ENCODE results near the gene EFEMP1. TPM values are rescaled to one million over a fixed set of nuclear protein-coding genes. Genes with fewer than 3 reads are reported as not detected.

The EFEMP1 gene
- total and polyA plus RNA-seq, 10 of the 15 experiments (the other 5 are each of a cell fraction or from before 2014, with no cell fraction given): 0.27 to 1.2 (median 0.35) TPM; not detected in 6

DNA sequence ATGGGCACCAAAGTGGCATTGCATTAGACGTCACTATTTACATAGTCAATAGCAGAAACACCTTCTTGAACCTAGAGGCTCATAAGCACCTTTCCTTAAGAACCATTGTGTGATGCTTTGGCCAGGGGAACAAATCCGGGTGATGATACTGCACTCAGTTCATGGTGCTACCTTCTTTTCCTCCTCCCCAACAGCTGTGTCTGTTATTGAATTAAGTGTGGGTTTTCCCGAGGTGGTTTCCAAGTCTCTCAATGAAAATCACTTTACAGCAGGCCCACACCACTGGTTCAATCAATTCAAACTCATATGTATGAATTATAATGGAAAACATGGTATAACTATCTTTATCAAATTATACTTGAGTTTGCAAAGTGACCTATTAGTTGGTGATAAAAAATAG, 9.3 kb upstream of the EFEMP1 start (continued):
- no peak for TF ChIP-seq YY1 (IDR thresholded peaks at IDR 0.05; ENCODE audit: low read depth, low read length)
- TF ChIP-seq PAX8 (IDR thresholded peaks at IDR 0.05): no peak
- TF ChIP-seq, protein P1, sequence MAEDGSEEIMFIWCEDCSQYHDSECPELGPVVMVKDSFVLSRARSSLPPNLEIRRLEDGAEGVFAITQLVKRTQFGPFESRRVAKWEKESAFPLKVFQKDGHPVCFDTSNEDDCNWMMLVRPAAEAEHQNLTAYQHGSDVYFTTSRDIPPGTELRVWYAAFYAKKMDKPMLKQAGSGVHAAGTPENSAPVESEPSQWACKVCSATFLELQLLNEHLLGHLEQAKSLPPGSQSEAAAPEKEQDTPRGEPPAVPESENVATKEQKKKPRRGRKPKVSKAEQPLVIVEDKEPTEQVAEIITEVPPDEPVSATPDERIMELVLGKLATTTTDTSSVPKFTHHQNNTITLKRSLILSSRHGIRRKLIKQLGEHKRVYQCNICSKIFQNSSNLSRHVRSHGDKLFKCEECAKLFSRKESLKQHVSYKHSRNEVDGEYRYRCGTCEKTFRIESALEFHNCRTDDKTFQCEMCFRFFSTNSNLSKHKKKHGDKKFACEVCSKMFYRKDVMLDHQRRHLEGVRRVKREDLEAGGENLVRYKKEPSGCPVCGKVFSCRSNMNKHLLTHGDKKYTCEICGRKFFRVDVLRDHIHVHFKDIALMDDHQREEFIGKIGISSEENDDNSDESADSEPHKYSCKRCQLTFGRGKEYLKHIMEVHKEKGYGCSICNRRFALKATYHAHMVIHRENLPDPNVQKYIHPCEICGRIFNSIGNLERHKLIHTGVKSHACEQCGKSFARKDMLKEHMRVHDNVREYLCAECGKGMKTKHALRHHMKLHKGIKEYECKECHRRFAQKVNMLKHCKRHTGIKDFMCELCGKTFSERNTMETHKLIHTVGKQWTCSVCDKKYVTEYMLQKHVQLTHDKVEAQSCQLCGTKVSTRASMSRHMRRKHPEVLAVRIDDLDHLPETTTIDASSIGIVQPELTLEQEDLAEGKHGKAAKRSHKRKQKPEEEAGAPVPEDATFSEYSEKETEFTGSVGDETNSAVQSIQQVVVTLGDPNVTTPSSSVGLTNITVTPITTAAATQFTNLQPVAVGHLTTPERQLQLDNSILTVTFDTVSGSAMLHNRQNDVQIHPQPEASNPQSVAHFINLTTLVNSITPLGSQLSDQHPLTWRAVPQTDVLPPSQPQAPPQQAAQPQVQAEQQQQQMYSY (CRISPR knock-in tag; IDR thresholded peaks at IDR 0.05): no peak
- TF ChIP-seq, protein P2, sequence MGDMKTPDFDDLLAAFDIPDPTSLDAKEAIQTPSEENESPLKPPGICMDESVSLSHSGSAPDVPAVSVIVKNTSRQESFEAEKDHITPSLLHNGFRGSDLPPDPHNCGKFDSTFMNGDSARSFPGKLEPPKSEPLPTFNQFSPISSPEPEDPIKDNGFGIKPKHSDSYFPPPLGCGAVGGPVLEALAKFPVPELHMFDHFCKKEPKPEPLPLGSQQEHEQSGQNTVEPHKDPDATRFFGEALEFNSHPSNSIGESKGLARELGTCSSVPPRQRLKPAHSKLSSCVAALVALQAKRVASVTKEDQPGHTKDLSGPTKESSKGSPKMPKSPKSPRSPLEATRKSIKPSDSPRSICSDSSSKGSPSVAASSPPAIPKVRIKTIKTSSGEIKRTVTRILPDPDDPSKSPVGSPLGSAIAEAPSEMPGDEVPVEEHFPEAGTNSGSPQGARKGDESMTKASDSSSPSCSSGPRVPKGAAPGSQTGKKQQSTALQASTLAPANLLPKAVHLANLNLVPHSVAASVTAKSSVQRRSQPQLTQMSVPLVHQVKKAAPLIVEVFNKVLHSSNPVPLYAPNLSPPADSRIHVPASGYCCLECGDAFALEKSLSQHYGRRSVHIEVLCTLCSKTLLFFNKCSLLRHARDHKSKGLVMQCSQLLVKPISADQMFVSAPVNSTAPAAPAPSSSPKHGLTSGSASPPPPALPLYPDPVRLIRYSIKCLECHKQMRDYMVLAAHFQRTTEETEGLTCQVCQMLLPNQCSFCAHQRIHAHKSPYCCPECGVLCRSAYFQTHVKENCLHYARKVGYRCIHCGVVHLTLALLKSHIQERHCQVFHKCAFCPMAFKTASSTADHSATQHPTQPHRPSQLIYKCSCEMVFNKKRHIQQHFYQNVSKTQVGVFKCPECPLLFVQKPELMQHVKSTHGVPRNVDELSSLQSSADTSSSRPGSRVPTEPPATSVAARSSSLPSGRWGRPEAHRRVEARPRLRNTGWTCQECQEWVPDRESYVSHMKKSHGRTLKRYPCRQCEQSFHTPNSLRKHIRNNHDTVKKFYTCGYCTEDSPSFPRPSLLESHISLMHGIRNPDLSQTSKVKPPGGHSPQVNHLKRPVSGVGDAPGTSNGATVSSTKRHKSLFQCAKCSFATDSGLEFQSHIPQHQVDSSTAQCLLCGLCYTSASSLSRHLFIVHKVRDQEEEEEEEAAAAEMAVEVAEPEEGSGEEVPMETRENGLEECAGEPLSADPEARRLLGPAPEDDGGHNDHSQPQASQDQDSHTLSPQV (IDR thresholded peaks at IDR 0.05): no peak
- TF ChIP-seq KAT2A (conservative IDR thresholded peaks at IDR 0.05; ENCODE audit: control insufficient read depth, low read depth, low read length): no peak
